ENCODE measurements around the gene ELF1.

ELF1 gene

GRCh38 chr13:41006978-41007743 lies 12.0 kb downstream of the ELF1 start:
- DNase-seq (ENCODE audit: low read depth in 1 of 2, low spot score in 1 of 2), result no peak

GRCh38 chr13:41006306-41006705 lies 12.8 kb downstream of the ELF1 start:
- no peak for DNase-seq (ENCODE audit: low read depth in 1 of 2, low spot score in 1 of 2)

GRCh38 chr13:41005704-41006103 lies 13.4 kb downstream of the ELF1 start:
- no peak for DNase-seq (ENCODE audit: low read depth in 1 of 2, low spot score in 1 of 2)

GRCh38 chr13:41004875-41005693 lies 14.0 kb downstream of the ELF1 start:
- DNase-seq (ENCODE audit: low read depth in 1 of 2, low spot score in 1 of 2), result no peak

GRCh38 chr13:41002606-41003005 lies 16.5 kb downstream of the ELF1 start:
- DNase-seq (ENCODE audit: low read depth in 1 of 2, low spot score in 1 of 2), result no peak

- DNase-seq (ENCODE audit: low read depth in 1 of 2, low spot score in 1 of 2), result no peak
Measured at GRCh38 chr13:41001695-41002094, 17.4 kb downstream of the ELF1 start.

- DNase-seq (ENCODE audit: low read depth in 1 of 2, low spot score in 1 of 2), result no peak
Measured at GRCh38 chr13:40999416-40999815, 19.7 kb downstream of the ELF1 start.

- no peak for DNase-seq (ENCODE audit: low read depth in 1 of 2, low spot score in 1 of 2)
Measured at GRCh38 chr13:40996426-40997092, 22.6 kb downstream of the ELF1 start.

- DNase-seq (ENCODE audit: low read depth in 1 of 2, low spot score in 1 of 2), result no peak
Measured at GRCh38 chr13:40995997-40996396, 23.1 kb downstream of the ELF1 start.

GRCh38 chr13:40994581-40995230 lies 24.4 kb downstream of the ELF1 start:
- DNase-seq (ENCODE audit: low read depth in 1 of 2, low spot score in 1 of 2), result no peak

GRCh38 chr13:40993987-40994386 lies 25.1 kb downstream of the ELF1 start:
- DNase-seq (ENCODE audit: low read depth in 1 of 2, low spot score in 1 of 2), result no peak

- DNase-seq (ENCODE audit: low read depth in 1 of 2, low spot score in 1 of 2), result no peak
Measured at GRCh38 chr13:40992678-40993518, 26.2 kb downstream of the ELF1 start.

- DNase-seq (ENCODE audit: low read depth in 1 of 2, low spot score in 1 of 2), result no peak
Measured at GRCh38 chr13:40987606-40988280, 31.4 kb downstream of the ELF1 start.

- no peak for DNase-seq (ENCODE audit: low read depth in 1 of 2, low spot score in 1 of 2)
Measured at GRCh38 chr13:40986101-40986856, 32.8 kb downstream of the ELF1 start.

- DNase-seq (ENCODE audit: low read depth in 1 of 2, low spot score in 1 of 2), result no peak
Measured at GRCh38 chr13:40985381-40986100, 33.6 kb downstream of the ELF1 start.

GRCh38 chr13:40984668-40985366 lies 34.3 kb downstream of the ELF1 start:
- DNase-seq (ENCODE audit: low read depth in 1 of 2, low spot score in 1 of 2), result no peak

GRCh38 chr13:40983725-40984667 lies 35.1 kb downstream of the ELF1 start:
- DNase-seq (ENCODE audit: low read depth in 1 of 2, low spot score in 1 of 2), result no peak
